ENCODE results near the gene ZCCHC8.
"Not testable (repeated sequence)": the region's sequence is repeated elsewhere in the genome, so short reads cannot be mapped to it uniquely, and the experiment has no call there.

ZCCHC8 gene

DNA sequence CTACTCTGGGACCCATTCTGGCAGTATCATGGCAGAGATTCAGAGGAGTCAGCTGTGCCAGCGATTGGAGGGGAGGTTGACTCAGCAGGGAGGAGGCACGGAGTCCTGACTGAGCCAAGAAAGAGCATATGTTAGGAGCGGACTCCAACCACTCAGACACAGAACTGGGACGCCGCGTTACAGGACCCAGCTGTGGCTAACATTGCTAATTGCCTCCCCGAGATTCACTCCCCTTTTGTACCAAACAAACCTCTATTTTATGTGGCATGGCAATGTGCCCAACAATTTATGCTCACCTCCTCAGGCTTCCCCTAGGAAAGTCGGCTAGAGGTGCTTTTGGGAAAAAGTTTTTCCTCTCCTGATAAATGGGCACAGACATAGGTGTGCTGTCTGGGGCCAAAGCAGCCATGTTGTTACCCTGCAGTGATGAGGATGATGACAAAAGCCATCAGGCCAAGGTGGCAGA is 63.0 kb downstream of the ZCCHC8 start:
- peak overlapping the region; percentile 50 for H3K9ac ChIP-seq (ENCODE audit: low read length)
- 91% methylated on average over 8 of the region's 8 CpGs for WGBS
- H3K14ac ChIP-seq (ENCODE audit: low read length in 2 of 2) = no peak overlapping the region
- H3K27ac ChIP-seq (ENCODE audit: low read length, poor library complexity, severe bottlenecking) = no peak overlapping the region
- peak overlapping the region in 1 of 2 experiments; percentile 32 for H3K4me3 ChIP-seq (ENCODE audit: insufficient read depth in 1 of 2, low read depth in 1 of 2, low read length in 2 of 2)
- no peak overlapping the region for H2BK12ac ChIP-seq (ENCODE audit: low read length in 2 of 2)
- H3K23ac ChIP-seq (ENCODE audit: low read length in 2 of 2) = no peak overlapping the region
- H3K27me3 ChIP-seq (ENCODE audit: control insufficient read depth in 1 of 2, insufficient read depth in 1 of 2, low read length in 2 of 2) = no peaks in the 10 kb centered on the region
- peak overlapping the region in 1 of 2 experiments; percentile 0 for H3K18ac ChIP-seq (ENCODE audit: low read depth in 1 of 2, low read length in 2 of 2)
- H3K9me3 ChIP-seq (ENCODE audit: control insufficient read depth, low read length) = no peaks in the 10 kb centered on the region
- no peak overlapping the region for H2AK5ac ChIP-seq (ENCODE audit: low read length, severe bottlenecking)
- H3K36me3 ChIP-seq (ENCODE audit: control insufficient read depth in 1 of 2, insufficient read depth in 2 of 2, low read depth in 1 of 2, low read length in 2 of 2) = no peaks in the 10 kb centered on the region
- no peak overlapping the region for H4K8ac ChIP-seq (ENCODE audit: low read length)
- H3K4ac ChIP-seq (ENCODE audit: low read depth in 1 of 2, low read length in 2 of 2) = no peak overlapping the region
- no peak overlapping the region for H3K4me2 ChIP-seq (ENCODE audit: low read length, poor library complexity, severe bottlenecking)
- no peak overlapping the region for H2BK120ac ChIP-seq (ENCODE audit: low read depth, low read length)
- no peaks in the 10 kb centered on the region for H3K4me1 ChIP-seq (ENCODE audit: control insufficient read depth, insufficient read depth, low read depth, low read length)
- no peak overlapping the region for H2BK5ac ChIP-seq (ENCODE audit: low read depth, low read length, poor library complexity, severe bottlenecking)
- H3K79me1 ChIP-seq (replicated peaks; ENCODE audit: low read length, poor library complexity, severe bottlenecking) = no peaks in the 10 kb centered on the region
- no peak overlapping the region for H2AFZ ChIP-seq (ENCODE audit: low read depth, low read length)
- no peak overlapping the region for H2BK15ac ChIP-seq (ENCODE audit: low read depth, poor library complexity, severe bottlenecking)
- H4K91ac ChIP-seq (ENCODE audit: low read length) = no peak overlapping the region
- DNase-seq = no peak

DNA sequence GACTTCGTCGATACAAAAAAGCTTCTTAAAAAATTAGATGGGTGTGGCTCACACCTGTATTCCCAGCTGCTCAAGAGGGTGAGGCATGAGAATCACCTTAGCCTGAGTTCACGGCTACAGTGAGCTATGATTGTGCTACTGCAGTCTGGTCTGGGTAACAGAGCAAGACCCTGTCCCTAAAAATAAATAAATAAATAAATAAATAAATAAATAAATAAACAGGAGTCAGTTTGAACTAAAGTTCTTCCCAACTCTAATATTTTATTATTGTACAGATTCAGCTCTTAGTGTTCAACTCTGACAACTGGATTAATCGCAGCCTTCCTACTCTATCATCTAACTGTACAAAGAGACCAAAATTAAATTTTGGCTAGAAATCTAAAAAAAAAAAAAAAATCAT is 65.5 kb downstream of the ZCCHC8 start:
- H3K23ac ChIP-seq (ENCODE audit: low read length in 2 of 2) = no peak overlapping the region
- no peak overlapping the region for H2BK15ac ChIP-seq (ENCODE audit: low read depth, poor library complexity, severe bottlenecking)
- no peak overlapping the region for H3K18ac ChIP-seq (ENCODE audit: low read depth in 1 of 2, low read length in 2 of 2)
- H3K4me3 ChIP-seq (ENCODE audit: insufficient read depth in 1 of 2, low read depth in 1 of 2, low read length in 2 of 2) = no peak overlapping the region
- H3K27ac ChIP-seq (ENCODE audit: low read length, poor library complexity, severe bottlenecking) = no peak overlapping the region
- no peak overlapping the region for H3K9ac ChIP-seq (ENCODE audit: low read length)
- no peak overlapping the region for H3K14ac ChIP-seq (ENCODE audit: low read length in 2 of 2)
- WGBS = 91% methylated on average over 3 of the region's 4 CpGs
- no peak overlapping the region for H4K8ac ChIP-seq (ENCODE audit: low read length)
- no peak overlapping the region for H4K91ac ChIP-seq (ENCODE audit: low read length)
- no peaks in the 10 kb centered on the region for H3K27me3 ChIP-seq (ENCODE audit: control insufficient read depth in 1 of 2, insufficient read depth in 1 of 2, low read length in 2 of 2)
- no peaks in the 10 kb centered on the region for H3K36me3 ChIP-seq (ENCODE audit: control insufficient read depth in 1 of 2, insufficient read depth in 2 of 2, low read depth in 1 of 2, low read length in 2 of 2)
- H3K4me2 ChIP-seq (ENCODE audit: low read length, poor library complexity, severe bottlenecking) = no peak overlapping the region
- no peak overlapping the region for H2AFZ ChIP-seq (ENCODE audit: low read depth, low read length)
- no peaks in the 10 kb centered on the region for H3K79me1 ChIP-seq (replicated peaks; ENCODE audit: low read length, poor library complexity, severe bottlenecking)
- H2BK12ac ChIP-seq (ENCODE audit: low read length in 2 of 2) = no peak overlapping the region
- no peaks in the 10 kb centered on the region for H3K9me3 ChIP-seq (ENCODE audit: control insufficient read depth, low read length)
- H2BK120ac ChIP-seq (ENCODE audit: low read depth, low read length) = no peak overlapping the region
- H3K4me1 ChIP-seq (ENCODE audit: control insufficient read depth, insufficient read depth, low read depth, low read length) = no peaks in the 10 kb centered on the region
- no peak overlapping the region for H2AK5ac ChIP-seq (ENCODE audit: low read length, severe bottlenecking)
- no peak overlapping the region for H3K4ac ChIP-seq (ENCODE audit: low read depth in 1 of 2, low read length in 2 of 2)
- no peak for DNase-seq
- H2BK5ac ChIP-seq (ENCODE audit: low read depth, low read length, poor library complexity, severe bottlenecking) = no peak overlapping the region

DNA sequence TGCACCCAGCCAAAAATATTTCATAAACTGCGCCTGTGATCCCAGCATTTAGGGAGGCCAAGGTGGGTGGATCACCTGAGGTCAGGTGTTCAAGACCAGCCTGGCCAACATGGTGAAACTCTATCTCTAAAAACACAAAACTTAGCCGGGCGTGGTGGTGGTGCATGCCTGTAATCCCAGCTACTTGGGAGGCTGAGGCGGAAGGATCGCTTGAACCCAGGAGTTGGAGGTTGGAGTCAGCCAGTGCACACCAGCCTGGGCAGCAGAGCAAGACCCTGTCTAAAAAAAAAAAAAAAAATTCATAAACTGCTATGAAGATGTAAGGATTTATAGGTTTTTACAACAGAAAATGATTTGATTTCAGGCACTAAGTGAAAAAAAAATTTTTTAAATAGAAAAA is 71.7 kb downstream of the ZCCHC8 start:
- H3K14ac ChIP-seq (ENCODE audit: low read length in 2 of 2); H3K4me1 ChIP-seq (ENCODE audit: control insufficient read depth, insufficient read depth, low read depth, low read length); H2BK120ac ChIP-seq (ENCODE audit: low read depth, low read length); H2BK5ac ChIP-seq (ENCODE audit: low read depth, low read length, poor library complexity, severe bottlenecking); H2BK15ac ChIP-seq (ENCODE audit: low read depth, poor library complexity, severe bottlenecking); H3K27ac ChIP-seq (ENCODE audit: low read length, poor library complexity, severe bottlenecking); H3K23ac ChIP-seq (ENCODE audit: low read length in 2 of 2); H3K4me3 ChIP-seq (ENCODE audit: insufficient read depth in 1 of 2, low read depth in 1 of 2, low read length in 2 of 2); H3K36me3 ChIP-seq (ENCODE audit: control insufficient read depth in 1 of 2, insufficient read depth in 2 of 2, low read depth in 1 of 2, low read length in 2 of 2); H3K4me2 ChIP-seq (ENCODE audit: low read length, poor library complexity, severe bottlenecking); DNase-seq; H3K18ac ChIP-seq (ENCODE audit: low read depth in 1 of 2, low read length in 2 of 2); H3K4ac ChIP-seq (ENCODE audit: low read depth in 1 of 2, low read length in 2 of 2); H3K9ac ChIP-seq (ENCODE audit: low read length); H2AK5ac ChIP-seq (ENCODE audit: low read length, severe bottlenecking); H3K27me3 ChIP-seq (ENCODE audit: control insufficient read depth in 1 of 2, insufficient read depth in 1 of 2, low read length in 2 of 2); H4K8ac ChIP-seq (ENCODE audit: low read length); H3K9me3 ChIP-seq (ENCODE audit: control insufficient read depth, low read length); H4K91ac ChIP-seq (ENCODE audit: low read length); H3K79me1 ChIP-seq (replicated peaks; ENCODE audit: low read length, poor library complexity, severe bottlenecking); H2AFZ ChIP-seq (ENCODE audit: low read depth, low read length); H2BK12ac ChIP-seq (ENCODE audit: low read length in 2 of 2): not testable (repeated sequence)
- WGBS = 91% methylated on average over 5 of the region's 5 CpGs

DNA sequence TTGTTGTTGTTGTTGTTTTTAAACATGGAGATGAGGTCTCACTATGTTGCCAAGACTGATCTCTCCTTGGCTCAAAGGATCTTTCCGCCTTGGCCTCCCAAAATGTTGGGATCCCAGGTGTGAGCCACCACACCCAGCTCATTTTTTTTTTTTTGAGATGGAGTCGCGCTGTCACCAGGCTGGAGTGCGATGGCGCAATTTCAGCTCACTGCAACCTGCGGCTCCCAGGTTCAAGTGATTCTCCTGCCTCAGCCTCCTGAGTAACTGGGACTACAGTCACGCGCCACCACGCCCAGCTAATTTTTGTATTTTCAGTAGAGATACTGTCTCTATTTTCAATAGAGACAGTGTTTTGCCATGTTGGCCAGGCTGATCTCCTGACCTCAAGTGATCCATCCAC is 73.3 kb downstream of the ZCCHC8 start:
- H2BK120ac ChIP-seq (ENCODE audit: low read depth, low read length) = no peak overlapping the region
- H3K79me1 ChIP-seq (replicated peaks; ENCODE audit: low read length, poor library complexity, severe bottlenecking) = peaks cover 4% of the 10 kb centered on the region
- H3K27ac ChIP-seq (ENCODE audit: low read length, poor library complexity, severe bottlenecking) = no peak overlapping the region
- H3K14ac ChIP-seq (ENCODE audit: low read length in 2 of 2) = no peak overlapping the region
- H2AFZ ChIP-seq (ENCODE audit: low read depth, low read length) = no peak overlapping the region
- DNase-seq = no peak
- no peak overlapping the region for H3K23ac ChIP-seq (ENCODE audit: low read length in 2 of 2)
- H3K4me2 ChIP-seq (ENCODE audit: low read length, poor library complexity, severe bottlenecking) = no peak overlapping the region
- no peak overlapping the region for H4K91ac ChIP-seq (ENCODE audit: low read length)
- H3K18ac ChIP-seq (ENCODE audit: low read depth in 1 of 2, low read length in 2 of 2) = no peak overlapping the region
- H3K36me3 ChIP-seq (ENCODE audit: control insufficient read depth in 1 of 2, insufficient read depth in 2 of 2, low read depth in 1 of 2, low read length in 2 of 2) = no peaks in the 10 kb centered on the region
- no peak overlapping the region for H2BK15ac ChIP-seq (ENCODE audit: low read depth, poor library complexity, severe bottlenecking)
- H4K8ac ChIP-seq (ENCODE audit: low read length) = no peak overlapping the region
- H3K4ac ChIP-seq (ENCODE audit: low read depth in 1 of 2, low read length in 2 of 2) = no peak overlapping the region
- no peaks in the 10 kb centered on the region for H3K9me3 ChIP-seq (ENCODE audit: control insufficient read depth, low read length)
- H3K4me1 ChIP-seq (ENCODE audit: control insufficient read depth, insufficient read depth, low read depth, low read length) = peaks cover 4% of the 10 kb centered on the region
- no peaks in the 10 kb centered on the region for H3K27me3 ChIP-seq (ENCODE audit: control insufficient read depth in 1 of 2, insufficient read depth in 1 of 2, low read length in 2 of 2)
- no peak overlapping the region for H2BK5ac ChIP-seq (ENCODE audit: low read depth, low read length, poor library complexity, severe bottlenecking)
- H3K4me3 ChIP-seq (ENCODE audit: insufficient read depth in 1 of 2, low read depth in 1 of 2, low read length in 2 of 2) = no peak overlapping the region
- WGBS = 94% methylated on average over 6 of the region's 9 CpGs
- no peak overlapping the region for H2AK5ac ChIP-seq (ENCODE audit: low read length, severe bottlenecking)
- H2BK12ac ChIP-seq (ENCODE audit: low read length in 2 of 2) = no peak overlapping the region
- H3K9ac ChIP-seq (ENCODE audit: low read length) = no peak overlapping the region
